ENCODE results near the gene ITGB4.

Gene ITGB4

DNA sequence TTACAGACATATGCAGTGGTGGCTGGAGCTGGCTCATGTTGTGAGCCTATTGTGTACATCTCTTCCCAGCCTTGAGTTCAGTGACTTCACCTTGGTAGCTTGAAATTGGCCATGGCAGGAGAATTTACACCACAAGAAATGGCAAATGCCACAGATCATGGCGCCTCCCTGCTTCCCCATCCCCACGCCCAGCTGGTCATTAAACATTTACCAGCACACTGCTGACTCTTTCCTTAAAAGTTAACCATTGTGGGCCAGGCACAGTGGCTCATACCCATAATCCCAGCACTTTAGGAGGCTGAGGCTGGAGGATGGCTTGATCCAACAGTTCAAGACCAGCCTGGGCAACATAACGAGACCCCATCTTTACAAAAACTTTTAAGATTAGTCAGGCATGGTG lies 22.6 kb upstream of the ITGB4 start:
- DNase-seq, result no peak

DNA sequence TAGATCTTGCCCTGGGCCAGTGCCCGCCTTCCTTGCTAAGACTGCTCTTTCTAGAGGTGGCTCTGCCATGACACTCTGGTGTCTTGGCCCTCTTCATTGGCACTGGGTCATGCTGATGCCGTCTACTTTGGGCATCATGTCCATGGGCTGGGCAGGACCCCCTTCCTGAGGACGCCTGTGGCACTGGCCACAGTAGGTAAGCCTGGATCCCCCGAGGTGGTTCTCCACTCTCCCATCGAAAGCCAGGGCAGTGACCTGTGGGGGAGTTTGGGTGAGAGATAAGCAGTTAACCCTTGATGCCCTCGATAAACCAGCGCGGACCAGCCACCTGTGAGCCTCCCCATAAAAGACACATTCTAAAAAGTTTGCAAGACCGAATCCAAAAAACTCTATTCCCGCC lies 20.0 kb upstream of the ITGB4 start:
- no peak for DNase-seq

DNA sequence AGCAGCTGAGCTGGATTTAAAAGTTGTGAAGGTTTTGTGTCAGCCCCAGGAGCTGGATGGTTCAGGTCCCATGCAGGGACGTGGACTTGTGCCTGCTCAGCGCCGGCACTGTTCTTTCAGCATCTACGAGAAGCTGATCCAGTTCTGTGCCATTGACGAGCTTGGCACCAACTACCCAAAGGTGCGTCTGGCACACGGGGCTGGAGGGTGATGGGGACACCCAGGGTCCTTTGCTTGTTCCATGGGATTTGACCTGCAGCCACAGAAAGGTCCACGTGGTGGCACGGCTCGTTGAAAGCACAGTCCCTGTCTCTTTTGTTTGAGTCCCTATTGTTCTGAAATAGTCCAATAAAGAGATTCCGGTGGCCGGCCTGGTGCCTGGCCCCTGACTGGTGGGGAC lies 18.1 kb upstream of the ITGB4 start:
- DNase-seq, result no peak

DNA sequence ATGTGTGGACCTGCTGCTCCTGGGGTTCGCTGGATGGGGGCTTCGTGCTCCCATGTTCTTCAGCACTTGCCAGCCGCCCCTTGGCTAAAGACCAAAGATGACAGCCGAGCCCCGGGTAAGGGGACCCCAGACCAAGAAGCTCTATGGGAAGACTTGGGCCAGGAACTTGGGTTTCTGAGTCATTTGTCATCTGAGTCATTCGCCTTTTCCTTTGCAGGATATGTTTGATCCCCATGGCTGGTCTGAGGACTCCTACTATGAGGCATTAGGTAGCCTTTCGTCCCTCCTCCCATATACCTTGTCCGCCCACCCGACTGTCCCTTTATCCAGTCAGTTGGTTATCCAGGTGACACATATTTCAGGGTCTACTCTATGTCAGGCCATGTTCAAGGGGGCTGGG lies 17.7 kb upstream of the ITGB4 start:
- DNase-seq, result no peak

DNA sequence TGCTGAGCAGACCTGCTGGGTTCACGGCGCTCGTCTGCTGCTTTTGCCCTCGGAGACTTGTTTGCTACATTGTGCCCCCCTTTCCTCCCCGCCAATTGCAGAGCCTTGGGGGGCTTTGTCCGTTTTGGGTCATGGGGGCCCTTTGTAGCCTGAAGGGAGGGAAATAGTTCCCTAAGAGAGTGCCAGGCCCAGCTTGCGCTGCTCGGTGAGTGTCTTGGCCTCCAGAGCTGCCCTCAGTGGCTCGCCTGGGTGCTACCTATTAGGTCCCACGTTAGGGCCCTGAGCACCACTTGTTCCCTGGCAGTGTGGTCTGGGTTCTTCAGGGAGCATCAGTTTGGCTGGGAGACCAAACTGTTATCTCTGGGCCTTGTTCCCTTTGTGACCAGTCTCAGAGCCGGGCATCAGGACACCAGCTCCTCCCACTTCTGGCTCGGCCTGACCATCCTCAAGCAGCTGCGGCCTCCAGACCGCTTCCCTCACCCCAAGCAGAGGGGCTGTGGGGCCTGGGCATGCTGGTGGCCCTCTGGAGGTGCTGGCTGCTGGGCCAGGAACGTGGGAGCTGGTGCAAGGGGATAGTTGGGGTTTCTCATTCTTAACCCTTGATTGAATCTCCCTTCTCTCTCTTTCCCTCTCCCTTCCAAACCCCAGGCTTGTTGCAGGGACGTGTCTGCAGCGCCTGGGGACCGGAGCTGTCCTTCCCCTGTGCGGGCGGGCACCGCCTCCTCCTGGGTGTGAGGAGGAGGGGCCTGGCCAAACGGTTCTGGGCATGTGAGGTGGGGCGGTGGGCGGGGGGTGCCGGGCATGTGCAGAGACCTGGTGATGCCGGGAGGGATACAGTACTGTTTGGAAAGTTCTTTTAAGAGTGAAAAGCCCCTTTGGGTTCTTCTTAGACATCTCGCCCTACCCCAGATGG lies 16.0 kb upstream of the ITGB4 start:
- no peak for DNase-seq

DNA sequence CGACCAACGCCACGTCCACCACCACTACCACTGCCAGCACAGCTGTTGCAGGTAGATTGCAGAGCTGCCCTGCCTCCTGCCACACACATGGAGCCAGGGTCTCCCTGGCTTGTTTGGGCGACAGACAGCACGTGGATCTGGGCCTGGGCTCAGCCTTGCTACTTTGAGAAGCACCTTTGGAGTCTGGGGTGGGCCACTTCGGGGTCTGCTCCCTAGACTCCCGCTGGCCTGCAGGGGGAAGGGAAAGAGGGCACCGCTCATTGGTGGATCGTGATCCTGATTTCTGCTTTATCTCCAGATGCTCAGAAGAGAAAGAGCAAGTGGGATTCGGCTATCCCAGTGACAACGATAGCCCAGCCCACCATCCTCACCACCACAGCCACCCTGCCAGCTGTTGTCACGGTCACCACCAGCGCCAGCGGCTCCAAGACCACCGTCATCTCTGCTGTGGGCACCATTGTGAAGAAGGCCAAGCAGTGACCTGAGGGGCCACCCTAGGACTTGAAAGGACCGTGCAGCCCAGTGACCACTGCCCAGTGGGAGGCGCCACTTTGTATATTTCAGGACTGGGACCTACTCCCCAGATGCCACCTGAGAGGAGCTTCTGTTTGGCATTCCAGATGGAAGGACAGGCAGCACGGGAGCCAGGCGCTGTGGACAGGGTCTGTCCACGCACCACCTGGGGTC lies 15.1 kb upstream of the ITGB4 start:
- DNase-seq, result no peak

DNA sequence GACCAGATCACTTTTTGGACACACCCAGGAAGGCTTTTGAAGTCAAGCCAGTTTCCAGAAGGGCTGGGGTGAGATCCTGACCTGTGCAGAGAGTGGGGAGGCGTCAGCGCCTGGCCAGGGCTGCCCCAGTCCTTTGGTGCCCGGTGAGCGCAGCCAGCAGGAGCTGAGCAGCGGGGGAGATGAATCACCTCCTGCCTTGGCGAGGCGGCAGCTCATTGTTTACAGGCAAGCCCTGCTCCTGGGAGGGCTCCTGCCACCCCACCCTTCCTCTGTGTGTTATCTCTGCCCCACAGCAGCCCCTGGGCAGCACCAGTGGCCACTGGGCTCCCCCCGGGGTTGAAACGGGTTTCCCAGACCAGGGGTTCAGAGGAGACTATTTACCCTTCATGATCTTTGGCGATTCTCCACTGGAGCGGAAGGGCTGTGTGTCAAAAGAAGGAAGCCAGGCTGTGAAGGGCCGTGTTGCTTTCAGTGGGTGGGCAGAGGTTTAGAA lies 14.1 kb upstream of the ITGB4 start:
- no peak for DNase-seq

DNA sequence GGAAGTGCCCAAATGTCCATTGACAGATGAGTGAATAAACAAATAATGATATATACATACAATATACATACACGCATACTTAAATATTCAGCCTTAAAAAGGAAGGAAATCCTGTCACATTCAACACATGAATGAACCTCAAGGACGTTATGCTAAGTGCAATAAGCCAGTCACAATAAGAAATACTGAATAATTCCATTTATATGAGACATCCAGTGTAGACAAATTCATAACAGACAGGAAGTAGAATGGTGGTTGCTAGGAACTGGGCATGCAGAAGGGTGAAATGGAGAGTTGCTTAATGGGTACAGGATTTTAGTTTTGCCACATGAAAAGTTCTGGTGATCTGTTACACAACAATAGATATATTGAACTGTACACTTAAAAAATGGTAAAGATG lies 8.8 kb upstream of the ITGB4 start:
- no peak for DNase-seq

DNA sequence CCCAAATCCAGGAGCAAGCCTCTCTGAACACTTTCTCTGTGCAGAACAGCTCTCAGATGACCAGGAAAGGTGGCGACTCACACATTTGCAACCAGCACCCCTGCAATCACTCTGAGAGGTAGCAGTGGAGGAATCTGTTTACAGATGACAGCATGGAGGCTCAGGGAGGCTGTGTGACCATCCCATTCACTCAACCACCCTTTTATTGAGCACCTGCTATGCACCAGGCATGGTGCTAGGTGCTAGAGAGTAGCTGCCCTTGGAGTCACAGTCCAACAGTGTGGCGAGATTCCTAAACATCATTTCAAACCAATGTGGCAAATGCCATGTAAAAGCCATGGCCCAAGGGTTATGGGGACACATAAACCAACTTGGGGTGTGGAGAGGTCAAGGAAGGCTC lies 1.5 kb upstream of the ITGB4 start:
- no peak for DNase-seq

DNA sequence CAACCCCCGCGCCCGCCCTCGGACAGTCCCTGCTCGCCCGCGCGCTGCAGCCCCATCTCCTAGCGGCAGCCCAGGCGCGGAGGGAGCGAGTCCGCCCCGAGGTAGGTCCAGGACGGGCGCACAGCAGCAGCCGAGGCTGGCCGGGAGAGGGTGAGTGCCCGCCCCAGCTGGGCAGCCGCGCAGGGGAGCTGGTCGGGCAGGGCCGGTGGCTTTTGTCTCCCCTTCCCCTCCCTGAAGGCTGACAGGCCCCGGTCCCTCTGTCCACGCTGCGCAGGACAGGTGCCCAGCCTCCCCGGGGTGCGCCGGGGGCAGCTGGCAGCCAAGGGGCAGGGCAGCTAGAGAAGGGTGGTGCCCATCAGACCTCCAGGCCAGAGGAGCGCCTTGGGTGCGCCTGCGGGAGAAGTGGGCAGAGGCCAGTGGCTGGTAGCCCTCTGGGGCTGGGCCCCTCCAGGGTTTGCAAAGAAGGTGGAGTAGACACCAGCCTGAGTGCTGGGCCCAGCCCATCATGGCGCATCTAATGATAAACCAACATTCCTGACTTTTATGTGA lies 278 bp downstream of the ITGB4 start:
- no peak for DNase-seq

DNA sequence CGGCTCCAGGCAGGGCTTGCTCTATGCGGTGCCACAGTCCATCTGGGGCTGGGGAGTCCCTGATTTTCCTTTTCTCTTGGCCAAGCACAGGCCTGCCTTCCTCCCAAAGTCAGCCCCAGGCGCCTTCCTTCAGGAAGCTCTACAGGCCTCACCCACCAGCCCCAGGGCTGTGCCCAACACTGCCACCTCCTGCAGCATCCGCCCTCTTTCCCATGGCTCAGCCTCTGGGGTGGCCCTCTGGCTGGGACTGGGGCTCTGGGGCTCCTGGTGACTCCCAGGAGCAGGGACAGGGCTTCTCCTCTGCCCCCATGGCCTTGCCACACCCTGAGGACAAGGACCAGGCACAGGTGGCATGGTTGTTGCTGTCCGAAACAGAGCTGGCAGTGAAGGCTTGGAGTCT lies 817 bp downstream of the ITGB4 start:
- DNase-seq, result no peak

DNA sequence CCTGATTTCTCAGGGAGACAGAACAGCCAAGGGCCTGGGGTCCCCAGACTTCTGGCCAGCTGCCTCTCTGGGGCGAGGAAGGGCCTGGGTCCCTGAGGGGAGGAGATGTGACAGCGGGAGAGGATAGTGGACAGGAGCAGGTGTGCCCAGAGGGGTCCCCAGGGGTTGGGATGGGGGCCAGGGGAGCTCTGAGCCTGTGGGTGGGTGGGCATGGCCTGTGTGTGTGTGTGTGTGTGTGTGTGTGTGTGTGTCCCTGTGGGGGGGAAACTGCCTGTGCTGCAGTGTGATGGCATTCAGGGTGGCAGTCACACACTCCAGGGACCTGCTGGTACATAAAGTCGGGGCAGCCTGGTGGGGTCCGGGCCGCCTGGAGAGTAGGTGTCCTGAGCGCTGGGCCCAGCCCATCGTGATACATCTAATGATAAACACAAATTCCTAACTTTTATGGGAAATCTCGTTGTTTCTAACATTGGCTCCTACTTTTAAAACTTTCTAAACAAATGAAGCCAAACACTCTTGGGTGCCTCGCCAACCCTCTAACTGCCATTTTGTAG lies 1.4 kb downstream of the ITGB4 start:
- DNase-seq, result no peak

DNA sequence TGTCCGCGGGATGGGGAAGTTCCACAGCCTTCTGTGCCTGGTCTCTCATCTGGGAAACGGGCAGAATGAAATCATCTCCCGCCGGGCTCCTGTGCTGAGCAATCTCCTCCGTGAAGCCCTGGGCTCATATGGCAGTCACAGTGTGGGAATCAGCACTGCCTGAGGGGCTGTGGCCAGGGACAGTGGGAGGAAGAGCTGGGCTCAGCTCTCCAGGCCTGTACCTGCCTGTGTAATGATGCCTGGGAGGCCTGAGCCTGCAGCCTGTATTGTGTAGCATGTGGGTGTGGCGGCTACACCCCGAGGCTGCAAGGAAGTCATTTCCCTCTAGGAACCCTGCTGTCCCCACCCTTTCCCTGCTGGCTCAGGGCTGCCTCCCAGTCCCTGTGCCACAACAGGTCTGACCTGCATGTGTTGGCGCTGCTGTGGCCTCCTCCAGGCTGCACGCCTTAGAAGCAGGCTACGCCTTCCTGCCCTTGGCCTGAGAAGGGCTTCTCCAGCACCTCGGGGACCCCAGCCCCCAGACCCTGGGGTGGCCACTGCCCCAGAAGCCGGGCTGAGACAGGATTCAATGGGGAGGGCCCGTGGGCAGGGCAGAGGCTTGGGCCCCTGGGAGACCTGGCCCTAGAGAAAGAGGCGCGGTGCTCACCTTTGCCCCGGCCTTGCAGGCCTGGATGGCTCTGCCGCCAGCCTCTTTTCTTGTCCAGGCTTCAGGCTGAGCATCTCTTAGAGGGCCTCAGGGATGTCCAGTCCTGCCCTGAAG lies 2.1 kb downstream of the ITGB4 start:
- no peak for DNase-seq

DNA sequence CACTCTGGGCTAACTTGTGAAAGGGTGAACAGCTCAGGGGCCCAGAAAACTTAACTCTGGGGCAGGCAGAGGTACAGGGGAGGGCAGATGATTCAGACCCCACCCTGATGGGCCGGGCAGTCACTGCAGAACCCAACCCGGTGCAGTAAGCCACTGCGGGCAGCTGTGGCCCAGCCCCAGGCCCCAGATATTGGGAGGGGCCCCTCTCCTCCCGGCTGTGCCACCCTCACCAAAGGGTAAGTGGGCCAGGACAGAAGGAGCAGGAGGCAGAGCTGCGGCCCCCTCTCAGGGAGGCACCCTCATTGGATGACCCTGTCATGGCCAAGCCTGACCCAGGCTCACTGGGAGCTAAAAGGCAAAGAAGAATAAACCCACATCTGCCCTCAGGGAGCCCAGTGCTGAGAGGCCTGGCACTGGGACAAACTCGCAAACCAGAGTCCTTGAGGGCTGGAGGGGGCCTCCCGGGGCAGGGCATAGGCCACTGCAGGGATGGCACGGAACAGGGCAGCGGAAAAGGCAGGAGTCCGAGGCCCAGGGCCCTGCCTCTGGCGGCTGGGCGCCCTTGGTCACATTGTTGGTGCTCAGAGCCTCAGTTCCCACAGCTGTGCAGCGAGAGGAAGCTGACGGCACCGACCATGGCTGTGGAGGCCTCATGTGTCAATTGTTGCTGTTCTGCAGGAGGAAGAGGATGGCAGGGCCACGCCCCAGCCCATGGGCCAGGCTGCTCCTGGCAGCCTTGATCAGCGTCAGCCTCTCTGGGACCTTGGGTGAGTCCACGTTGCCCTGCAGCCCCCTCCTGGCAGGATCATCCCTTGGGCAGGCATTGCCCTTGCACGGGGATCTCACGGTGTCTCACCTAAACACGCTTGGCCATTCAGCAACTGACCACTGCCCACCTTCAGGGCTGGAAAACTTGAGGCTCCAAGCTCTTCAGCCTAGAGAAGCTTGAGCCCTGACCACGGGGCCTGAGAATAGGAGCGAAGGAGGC lies 3.1 kb downstream of the ITGB4 start:
- no peak for DNase-seq

DNA sequence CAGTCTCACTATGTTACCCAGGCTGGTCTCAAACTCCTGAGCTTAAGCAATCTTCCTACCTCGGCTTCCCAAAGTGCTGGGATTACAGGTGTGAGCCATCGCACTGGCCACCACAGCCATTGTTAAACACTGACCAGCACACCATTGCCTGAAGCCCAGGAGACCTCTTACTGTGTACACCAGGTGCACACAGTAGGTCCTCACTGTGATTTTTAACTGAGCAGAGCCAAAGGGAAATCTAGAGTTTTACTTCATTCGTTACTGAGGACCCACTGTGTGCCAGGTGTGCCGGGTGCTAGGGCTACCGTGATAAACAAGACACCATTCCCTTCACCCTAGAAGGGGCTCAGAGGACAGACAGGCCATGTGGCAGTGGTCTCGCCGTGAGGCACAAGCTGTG lies 4.2 kb downstream of the ITGB4 start:
- DNase-seq, result no peak

DNA sequence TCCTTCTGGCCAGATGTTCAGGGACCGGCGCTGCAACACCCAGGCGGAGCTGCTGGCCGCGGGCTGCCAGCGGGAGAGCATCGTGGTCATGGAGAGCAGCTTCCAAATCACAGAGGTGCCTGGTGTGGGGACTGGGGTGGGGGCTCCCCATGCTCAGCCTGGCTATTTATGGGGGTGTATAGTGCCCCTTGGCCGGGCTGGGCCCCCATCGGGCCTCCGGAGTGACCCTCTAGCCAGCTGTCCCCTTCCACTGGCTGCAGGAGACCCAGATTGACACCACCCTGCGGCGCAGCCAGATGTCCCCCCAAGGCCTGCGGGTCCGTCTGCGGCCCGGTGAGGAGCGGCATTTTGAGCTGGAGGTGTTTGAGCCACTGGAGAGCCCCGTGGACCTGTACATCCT lies 6.1 kb downstream of the ITGB4 start:
- no peak for DNase-seq

DNA sequence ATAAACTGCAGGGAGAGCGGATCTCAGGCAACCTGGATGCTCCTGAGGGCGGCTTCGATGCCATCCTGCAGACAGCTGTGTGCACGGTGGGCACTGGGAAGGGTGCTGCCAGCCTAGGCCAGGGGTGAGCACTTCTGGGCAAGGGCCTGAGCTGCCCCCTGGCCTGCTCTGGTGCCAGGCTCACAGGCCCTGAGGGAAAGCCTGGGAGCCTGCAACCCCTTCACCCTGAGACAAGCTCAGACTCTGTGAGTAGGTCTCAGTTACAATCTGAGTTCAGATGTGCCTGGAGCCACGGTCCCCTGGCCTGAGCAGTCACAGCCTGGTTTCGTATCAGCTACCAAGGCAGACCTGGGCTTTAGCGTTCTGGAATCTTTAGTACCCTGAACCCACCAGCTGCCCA lies 8.1 kb downstream of the ITGB4 start:
- DNase-seq, result no peak

DNA sequence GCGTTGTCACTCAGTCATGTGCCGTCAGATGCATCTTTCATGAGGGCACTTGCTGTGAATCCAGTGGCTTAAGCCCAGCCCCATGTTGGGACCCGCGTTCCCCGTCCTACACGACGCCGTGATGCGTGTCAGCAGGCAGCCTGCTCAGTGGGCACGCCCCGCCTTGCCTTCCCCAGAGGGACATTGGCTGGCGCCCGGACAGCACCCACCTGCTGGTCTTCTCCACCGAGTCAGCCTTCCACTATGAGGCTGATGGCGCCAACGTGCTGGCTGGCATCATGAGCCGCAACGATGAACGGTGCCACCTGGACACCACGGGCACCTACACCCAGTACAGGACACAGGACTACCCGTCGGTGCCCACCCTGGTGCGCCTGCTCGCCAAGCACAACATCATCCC lies 8.8 kb downstream of the ITGB4 start:
- no peak for DNase-seq

DNA sequence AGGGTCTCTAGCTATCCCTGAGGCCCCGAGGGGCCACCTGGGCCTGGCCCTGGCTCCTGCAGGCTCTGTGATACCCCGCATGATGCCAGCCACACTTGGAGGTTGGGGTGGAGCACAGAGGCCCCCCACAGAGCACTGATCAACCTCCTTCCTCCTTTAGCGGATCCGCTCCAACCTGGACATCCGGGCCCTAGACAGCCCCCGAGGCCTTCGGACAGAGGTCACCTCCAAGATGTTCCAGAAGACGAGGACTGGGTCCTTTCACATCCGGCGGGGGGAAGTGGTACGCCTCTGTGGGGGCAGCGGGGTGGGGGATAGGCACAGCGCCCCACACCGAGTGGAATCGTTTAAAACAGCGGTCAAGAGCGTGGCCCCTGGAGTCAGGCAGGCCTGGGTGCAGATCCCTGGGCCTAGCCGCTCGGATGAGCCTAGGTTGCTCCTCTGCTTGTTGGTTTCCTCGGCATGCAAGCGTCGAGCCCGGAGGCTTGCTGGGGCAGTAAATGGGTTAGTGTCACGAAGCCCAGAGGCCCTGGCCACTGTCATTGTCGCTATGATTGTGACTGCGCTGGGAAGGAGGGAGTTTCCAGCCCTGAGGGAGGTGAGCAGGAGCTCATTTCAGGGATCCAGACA lies 9.9 kb downstream of the ITGB4 start:
- no peak for DNase-seq

DNA sequence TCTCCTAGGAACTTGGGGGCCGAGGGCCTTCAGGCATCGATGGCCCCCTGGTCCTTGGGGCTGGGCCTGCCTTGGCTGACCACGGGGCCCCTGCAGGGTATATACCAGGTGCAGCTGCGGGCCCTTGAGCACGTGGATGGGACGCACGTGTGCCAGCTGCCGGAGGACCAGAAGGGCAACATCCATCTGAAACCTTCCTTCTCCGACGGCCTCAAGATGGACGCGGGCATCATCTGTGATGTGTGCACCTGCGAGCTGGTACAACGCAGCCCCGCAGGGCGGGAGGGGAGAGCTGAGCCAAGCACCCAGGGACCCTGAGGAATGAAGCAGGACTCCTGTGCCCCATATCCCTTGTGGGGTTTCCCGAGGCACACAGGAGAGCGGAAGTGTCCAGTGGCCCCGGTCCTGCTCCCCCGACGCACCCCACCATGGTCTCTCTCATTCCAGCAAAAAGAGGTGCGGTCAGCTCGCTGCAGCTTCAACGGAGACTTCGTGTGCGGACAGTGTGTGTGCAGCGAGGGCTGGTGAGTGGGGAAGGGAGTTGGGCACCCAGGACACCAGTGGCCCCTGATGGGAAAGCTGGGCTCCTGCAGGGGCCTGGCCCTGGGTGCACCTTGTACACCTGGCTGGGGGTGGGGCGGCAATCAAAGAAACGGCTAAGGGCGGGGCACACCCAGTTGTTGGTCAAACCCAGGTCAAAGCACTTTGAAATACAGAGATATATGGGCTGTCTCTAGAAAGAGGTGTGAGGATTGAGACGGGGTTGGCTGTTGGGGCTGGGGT lies 10.6 kb downstream of the ITGB4 start:
- DNase-seq, result no peak

Measured in NCI-H1417 treated with DMSO at 0.1 percent for 48 hours (cell line).